CD8-positive, alpha-beta memory T cell (primary cell): ENCODE results near the gene NBEAL1. TPM values are rescaled to one million over a fixed set of nuclear protein-coding genes. Genes with fewer than 3 reads are reported as not detected.
"Not testable (repeated sequence)": the region's sequence is repeated elsewhere in the genome, so short reads cannot be mapped to it uniquely, and the experiment has no call there.

ENCODE experiments used
- CTCF ChIA-PET: fragments of 350-600 bp; sonication (Branson Sonifier 250); formaldehyde crosslinking; loops from one replicate; lab custom pipeline; 2021; ENCODE audit warnings: antibody characterized with exemption; lab: Charles Lee
- POLR2A ChIA-PET: fragments of 350-600 bp; sonication (Branson Sonifier 250); formaldehyde crosslinking; loops from one replicate; lab custom pipeline; 2021; ENCODE audit warnings: antibody characterized with exemption; lab: Charles Lee
- DNase-seq, 5 donors: peaks; one replicate each; pipeline versions ENCODE4 v3.0.0 to v3.0.0-alpha.2; 2020 to 2022; ENCODE audit warnings: mixed read lengths in 1 of 5
- H3K27ac ChIP-seq: one replicate; pipeline ENCODE4 v1.7.0; 2013; ENCODE audit warnings: low read depth, mild to moderate bottlenecking, low read length, moderate library complexity
- H3K27me3 ChIP-seq: 2 replicates; pipeline ENCODE4 v1.7.0; 2013; ENCODE audit warnings: low read length, mild to moderate bottlenecking; ENCODE audit not compliant: insufficient read depth, poor library complexity, severe bottlenecking
- H3K36me3 ChIP-seq: 2 replicates; pipeline ENCODE4 v1.7.0; 2013; ENCODE audit warnings: mild to moderate bottlenecking, low read length, moderate library complexity; ENCODE audit not compliant: insufficient read depth
- H3K4me1 ChIP-seq: 2 replicates; pipeline ENCODE4 v1.7.0; 2013; ENCODE audit warnings: mild to moderate bottlenecking, low read length, moderate library complexity; ENCODE audit not compliant: insufficient read depth
- H3K4me3 ChIP-seq: 2 replicates; pipeline ENCODE4 v1.7.0; 2013; ENCODE audit warnings: mild to moderate bottlenecking, low read length
- H3K9me3 ChIP-seq: 2 replicates; pipeline ENCODE4 v1.7.0; 2013; ENCODE audit warnings: mild to moderate bottlenecking, low read length
- H3K27ac Mint-ChIP-seq, 8 donors: one replicate each; pipeline ENCODE4 v1.8.0; 2020 to 2021; ENCODE audit warnings: mixed read lengths in 8 of 8, mild to moderate bottlenecking in 6 of 8, inconsistent platforms in 3 of 8, moderate library complexity in 3 of 8
- H3K27me3 Mint-ChIP-seq, 2 donors: one replicate each; pipeline ENCODE4 v1.8.0; 2020 to 2021; ENCODE audit warnings: mixed read lengths in 2 of 2, mild to moderate bottlenecking in 1 of 2, moderate library complexity in 1 of 2
- H3K36me3 Mint-ChIP-seq, 3 donors: one replicate each; pipeline ENCODE4 v1.8.0; 2020 to 2021; ENCODE audit warnings: mixed read lengths in 3 of 3, inconsistent platforms in 1 of 3, mild to moderate bottlenecking in 1 of 3
- H3K4me1 Mint-ChIP-seq, 3 donors: one replicate each; pipeline ENCODE4 v1.8.0; 2020 to 2021; ENCODE audit warnings: mixed read lengths in 3 of 3, inconsistent platforms in 1 of 3, mild to moderate bottlenecking in 1 of 3
- H3K4me3 Mint-ChIP-seq, 7 donors: one replicate each; pipeline ENCODE4 v1.8.0; 2020 to 2021; ENCODE audit warnings: mixed read lengths in 7 of 7, mild to moderate bottlenecking in 6 of 7, moderate library complexity in 4 of 7, inconsistent platforms in 2 of 7
- H3K9me3 Mint-ChIP-seq, 5 donors: one replicate each; pipeline ENCODE4 v1.8.0; 2020 to 2022; ENCODE audit warnings: mixed read lengths in 5 of 5, mild to moderate bottlenecking in 3 of 5, moderate library complexity in 2 of 5, inconsistent platforms in 1 of 5
- polyA plus RNA-seq: library from polyadenylated mRNA; unstranded; fragments of 300-500 nt; fragmentation: Illumina TruSeq; gene quantifications from one replicate; pipeline ENCODE4 v1.2.3, GENCODE V29; 2021
- total RNA-seq, 2 experiments: library from RNA; stranded (reverse); gene quantifications; one replicate each; pipeline ENCODE4 v1.2.3, GENCODE V29; 2021

Gene NBEAL1
- total RNA-seq (10 to 100 TPM in 1 of 2 experiments, 1 to 10 TPM in 1; 8.6 to 10.1 TPM), polyA plus RNA-seq (8.5 TPM)

- Mint-ChIP-seq H3K4me3 (peak within 1 kb of the TSS; percentile 89 to 98 (median 92)), H3K4me1 (peaks cover 34 to 57% (median 46%) of the 10 kb centered on the region in 3 donors), H3K36me3 (peaks cover 0 to 8% (median 0%) of the 10 kb centered on the region in 3 donors), H3K27ac (peak within 1 kb of the TSS; percentile 92 to 99 (median 98)), H3K27me3 (peaks cover 0 to 4% of the 10 kb centered on the region in 2 donors), H3K9me3 (no peaks in the 10 kb centered on the region)
- Histone ChIP-seq H3K4me3 (peak within 1 kb of the TSS; percentile 79), H3K9me3 (no peaks in the 10 kb centered on the region), H3K4me1 (peaks cover 26% of the 10 kb centered on the region), H3K36me3 (no peaks in the 10 kb centered on the region), H3K27me3 (no peaks in the 10 kb centered on the region), H3K27ac (peak within 1 kb of the TSS; percentile 80)
- CTCF ChIA-PET = interaction anchor here (1.2 kb wide), 1 partner anchor 8 kb away, joined by 3 read pairs; no protein-coding TSS in a partner anchor
- POLR2A ChIA-PET = interaction anchor here (0.6 to 1.5 kb wide), 2 partner anchors 103 to 379 kb away, joined by 3 to 5 read pairs; partner anchors contain the start of genes CARF, FAM117B and WDR12
- DNase-seq = peak; percentile 94 to 98 (median 97)
Observed at GRCh38 chr2:203014456-203015199, at the start of gene NBEAL1. TSS of gene NBEAL1 (plus strand) at chr2:203014875. CDS start at chr2:203016385, 1,510 bp downstream.

GRCh38 chr2:202965810-202966460 lies 48.7 kb upstream of the NBEAL1 start:
- DNase-seq = no peak
- H3K27me3 Mint-ChIP-seq = no peaks in the 10 kb centered on the region
- no peaks in the 10 kb centered on the region for H3K27me3 ChIP-seq
- H3K4me3 ChIP-seq = no peak overlapping the region
- ChIA-PET POLR2A (no interaction called here), CTCF (no interaction called here)
- H3K4me3 Mint-ChIP-seq = no peak overlapping the region
- H3K9me3 Mint-ChIP-seq = no peaks in the 10 kb centered on the region
- H3K4me1 ChIP-seq = no peaks in the 10 kb centered on the region
- H3K27ac Mint-ChIP-seq = peak overlapping the region in 2 of 8 donors; percentile 3 to 54
- H3K4me1 Mint-ChIP-seq = no peaks in the 10 kb centered on the region
- H3K36me3 Mint-ChIP-seq = peaks cover 0 to 38% (median 8%) of the 10 kb centered on the region in 3 donors
- H3K27ac ChIP-seq = no peak overlapping the region
- H3K9me3 ChIP-seq = no peaks in the 10 kb centered on the region
- H3K36me3 ChIP-seq = no peaks in the 10 kb centered on the region

GRCh38 chr2:202969404-202969803 lies 45.3 kb upstream of the NBEAL1 start:
- H3K4me1 Mint-ChIP-seq, H3K27me3 Mint-ChIP-seq, H3K4me3 Mint-ChIP-seq, H3K27ac Mint-ChIP-seq, POLR2A ChIA-PET, H3K4me1 ChIP-seq, H3K36me3 ChIP-seq, DNase-seq, H3K4me3 ChIP-seq, CTCF ChIA-PET, H3K9me3 ChIP-seq, H3K27ac ChIP-seq, H3K9me3 Mint-ChIP-seq, H3K27me3 ChIP-seq: not testable (repeated sequence)
- peaks cover 0 to 38% (median 5%) of the 10 kb centered on the region in 3 donors for H3K36me3 Mint-ChIP-seq

- CTCF ChIA-PET = interaction anchor here (1.4 kb wide), 1 partner anchor 13 kb away, joined by 4 read pairs; no protein-coding TSS in a partner anchor
- H3K27ac Mint-ChIP-seq = no peak overlapping the region
- H3K4me3 Mint-ChIP-seq = no peak overlapping the region
Observed at GRCh38 chr2:202976809-202977208, 37.9 kb upstream of the NBEAL1 start.

GRCh38 chr2:202982779-202983491 lies 31.7 kb upstream of the NBEAL1 start:
- H3K27me3 Mint-ChIP-seq = no peaks in the 10 kb centered on the region

More at GRCh38 chr2:202976809-202977208, 37.9 kb upstream of the NBEAL1 start:
- no peak overlapping the region for H3K4me3 ChIP-seq
- no peaks in the 10 kb centered on the region for H3K27me3 ChIP-seq
- no peaks in the 10 kb centered on the region for H3K9me3 ChIP-seq
- Mint-ChIP-seq H3K36me3 (peaks cover 4 to 55% (median 16%) of the 10 kb centered on the region in 3 donors), H3K9me3 (no peaks in the 10 kb centered on the region), H3K4me1 (no peaks in the 10 kb centered on the region), H3K27me3 (no peaks in the 10 kb centered on the region)
- POLR2A ChIA-PET = no interaction called here
- no peaks in the 10 kb centered on the region for H3K36me3 ChIP-seq
- DNase-seq = no peak
- no peaks in the 10 kb centered on the region for H3K4me1 ChIP-seq
- H3K27ac ChIP-seq = no peak overlapping the region

GRCh38 chr2:202989749-202990148 lies 24.9 kb upstream of the NBEAL1 start:
- H3K27ac Mint-ChIP-seq = no peak overlapping the region
- no peaks in the 10 kb centered on the region for H3K27me3 Mint-ChIP-seq
- Histone ChIP-seq H3K36me3 (no peaks in the 10 kb centered on the region), H3K4me3 (no peak overlapping the region), H3K4me1 (no peaks in the 10 kb centered on the region), H3K9me3 (no peaks in the 10 kb centered on the region), H3K27ac (no peak overlapping the region), H3K27me3 (no peaks in the 10 kb centered on the region)
- no peak overlapping the region for H3K4me3 Mint-ChIP-seq
- ChIA-PET CTCF (no interaction called here), POLR2A (no interaction called here)
- no peak for DNase-seq
- no peaks in the 10 kb centered on the region for H3K4me1 Mint-ChIP-seq
- peaks cover 0 to 3% (median 3%) of the 10 kb centered on the region in 3 donors for H3K36me3 Mint-ChIP-seq
- no peaks in the 10 kb centered on the region for H3K9me3 Mint-ChIP-seq

More at GRCh38 chr2:202982779-202983491, 31.7 kb upstream of the NBEAL1 start:
- Histone ChIP-seq H3K27ac (no peak overlapping the region), H3K9me3 (no peaks in the 10 kb centered on the region), H3K4me1 (no peaks in the 10 kb centered on the region), H3K27me3 (no peaks in the 10 kb centered on the region), H3K4me3 (no peak overlapping the region), H3K36me3 (no peaks in the 10 kb centered on the region)
- Mint-ChIP-seq H3K27ac (peak overlapping the region in 2 of 8 donors; percentile 34 to 42), H3K9me3 (no peaks in the 10 kb centered on the region), H3K4me3 (no peak overlapping the region), H3K36me3 (peaks cover 3 to 49% (median 27%) of the 10 kb centered on the region in 3 donors), H3K4me1 (no peaks in the 10 kb centered on the region)
- POLR2A ChIA-PET = no interaction called here
- DNase-seq = no peak
- CTCF ChIA-PET = no interaction called here

GRCh38 chr2:202990501-202990900 lies 24.2 kb upstream of the NBEAL1 start:
- Mint-ChIP-seq H3K9me3 (no peaks in the 10 kb centered on the region), H3K4me1 (no peaks in the 10 kb centered on the region), H3K4me3 (no peak overlapping the region), H3K27ac (no peak overlapping the region), H3K27me3 (peaks cover 0 to 7% of the 10 kb centered on the region in 2 donors), H3K36me3 (peaks cover 0 to 3% (median 3%) of the 10 kb centered on the region in 3 donors)
- Histone ChIP-seq H3K27me3 (no peaks in the 10 kb centered on the region), H3K36me3 (no peaks in the 10 kb centered on the region), H3K9me3 (no peaks in the 10 kb centered on the region), H3K27ac (no peak overlapping the region), H3K4me3 (no peak overlapping the region), H3K4me1 (no peaks in the 10 kb centered on the region)
- DNase-seq = no peak
- CTCF ChIA-PET = no interaction called here
- POLR2A ChIA-PET = no interaction called here
